Peyer's patch (tissue), 4 donors: ENCODE measurements around the gene GP1BB.

Experiments used
- CTCF ChIP-seq, 6 experiments: fragments of 450-650 bp in 4 of 6; fragments of 200-600 bp in 2 of 6; sonication (generic) in 1 of 6; IDR thresholded peaks; one replicate each; pipeline ENCODE4 v1.5.1; 2017 to 2019; ENCODE audit warnings: antibody characterized with exemption in 6 of 6, mild to moderate bottlenecking in 3 of 6, moderate library complexity in 1 of 6
- POLR2A ChIP-seq, 2 donors: fragments of 450-650 bp; IDR thresholded peaks; one replicate each; pipeline ENCODE4 v1.5.1; 2017; ENCODE audit warnings: antibody characterized with exemption in 2 of 2, mild to moderate bottlenecking in 2 of 2, moderate library complexity in 2 of 2

GRCh38 chr22:19762568-19763457, 39.5 kb downstream of the GP1BB start:
- TF ChIP-seq CTCF (IDR thresholded peaks at IDR 0.05) = no peak
- TF ChIP-seq POLR2A (IDR thresholded peaks at IDR 0.05) = no peak
